HCT116 (cell line): ENCODE data around the gene EXOSC5. TPM values are rescaled to one million over a fixed set of nuclear protein-coding genes. Genes with fewer than 3 reads are reported as not detected.

ENCODE experiments used
- ATAC-seq: fragments of 200-7000 bp; cut with Tn5 transposase; 2 replicates; pipeline ENCODE4 v1.9.1; 2020; ENCODE audit warnings: mild to moderate bottlenecking, moderate library complexity
- BruUV-seq: library from RNA; stranded (reverse); fragments of 400-500 nt; replicated peaks from 2 replicates; lab custom pipeline; 2021; lab: Mats Ljungman, UMichigan
- CTCF ChIA-PET: fragments of 300-600 bp; sonication (Branson Sonifier 250); formaldehyde crosslinking; loops from one replicate; lab custom pipeline; 2021; ENCODE audit warnings: antibody characterized with exemption; lab: Charles Lee
- POLR2A ChIA-PET: fragments of 300-600, 350-600 bp; sonication (Branson Sonifier 250); formaldehyde crosslinking; loops from one replicate; lab custom pipeline; 2021; ENCODE audit warnings: antibody characterized with exemption; lab: Charles Lee
- RAD21 ChIA-PET, 2 experiments: fragments of 300-600 bp; sonication (Branson Sonifier 250); formaldehyde crosslinking; loops; one replicate each; lab custom pipeline; 2023; ENCODE audit warnings: low total read pairs in 2 of 2; ENCODE audit not compliant: uncharacterized antibody in 2 of 2, unreplicated experiment in 2 of 2, low non-redundant PET in 1 of 2; lab: Charles Lee
- DNase-seq: peaks from one replicate; pipeline ENCODE4 v3.0.0-alpha.2; 2010; ENCODE audit warnings: low read depth, low spot score
- H2AFZ ChIP-seq: fragments of 200-600 bp; shearing (Covaris generic), sonication (generic); 2 replicates; pipeline ENCODE4 v1.6.1; 2017; ENCODE audit warnings: low read depth, mixed run types, mixed read lengths, antibody characterized with exemption, low read length; ENCODE audit not compliant: poor library complexity, severe bottlenecking
- H3K27ac ChIP-seq: 2 replicates; pipeline ENCODE4 v1.5.1; 2012; ENCODE audit warnings: low read depth, low read length
- H3K27me3 ChIP-seq: fragments of 200-600 bp; sonication (generic); 2 replicates; pipeline ENCODE4 v1.6.1; 2016; ENCODE audit warnings: mixed run types, low read length, mixed read lengths; ENCODE audit not compliant: insufficient read depth
- H3K36me3 ChIP-seq, 2 experiments: fragments of 200-500 bp in 1 of 2; fragments of 200-600 bp in 1 of 2; sonication (Bioruptor generic) in 1 of 2; sonication (generic) in 1 of 2; 2 replicates each; pipeline versions ENCODE4 v1.5.1 to v1.6.1; 2014 to 2016; ENCODE audit warnings: low read length in 2 of 2, inconsistent platforms in 1 of 2, mixed read lengths in 1 of 2, mixed run types in 1 of 2; ENCODE audit not compliant: insufficient read depth in 2 of 2, control insufficient read depth in 1 of 2
- H3K4me1 ChIP-seq, 2 experiments: fragments of 200-600 bp in 1 of 2; sonication (generic) in 1 of 2; 2 replicates each; pipeline versions ENCODE4 v1.5.1 to v1.6.1; 2012 to 2017; ENCODE audit warnings: low read length in 2 of 2, inconsistent platforms in 1 of 2, mild to moderate bottlenecking in 1 of 2, mixed read lengths in 1 of 2, mixed run types in 1 of 2, moderate library complexity in 1 of 2; ENCODE audit not compliant: insufficient read depth in 2 of 2, control insufficient read depth in 1 of 2
- H3K4me2 ChIP-seq: fragments of 200-600 bp; sonication (generic); 2 replicates; pipeline ENCODE4 v1.6.1; 2017; ENCODE audit warnings: mixed run types, low read length, mixed read lengths
- H3K4me3 ChIP-seq, 2 experiments: fragments of 200-600 bp in 1 of 2; sonication (generic) in 1 of 2; replicated peaks in 1 of 2; 2 replicates each; pipeline ENCODE4 v1.5.1; 2011 to 2016; ENCODE audit warnings: low read length in 2 of 2, control low read depth in 1 of 2, low read depth in 1 of 2, mild to moderate bottlenecking in 1 of 2, mixed read lengths in 1 of 2, mixed run types in 1 of 2
- H3K79me2 ChIP-seq: fragments of 200-600 bp; sonication (generic); 2 replicates; pipeline ENCODE4 v1.6.1; 2017; ENCODE audit warnings: mild to moderate bottlenecking, mixed run types, low read length, moderate library complexity, mixed read lengths; ENCODE audit not compliant: insufficient read depth
- H3K9ac ChIP-seq: fragments of 200-600 bp; sonication (generic); 2 replicates; pipeline ENCODE4 v1.6.1; 2016; ENCODE audit warnings: low read length, mixed read lengths
- H3K9me2 ChIP-seq: fragments of 200-600 bp; sonication (generic), shearing (Covaris generic); 2 replicates; pipeline ENCODE4 v1.6.1; 2017; ENCODE audit warnings: mixed run types, mild to moderate bottlenecking, moderate library complexity; ENCODE audit not compliant: insufficient read depth
- H3K9me3 ChIP-seq, 2 experiments: fragments of 200-500 bp in 1 of 2; fragments of 200-600 bp in 1 of 2; sonication (Bioruptor generic) in 1 of 2; sonication (generic) in 1 of 2; 2 replicates each; pipeline ENCODE4 v1.6.1; 2014 to 2017; ENCODE audit warnings: low read length in 2 of 2, mixed read lengths in 2 of 2, inconsistent platforms in 1 of 2, low read depth in 1 of 2, mild to moderate bottlenecking in 1 of 2, mixed run types in 1 of 2, moderate library complexity in 1 of 2; ENCODE audit not compliant: control insufficient read depth in 1 of 2, insufficient read depth in 1 of 2
- H4K20me1 ChIP-seq: fragments of 200-600 bp; sonication (generic), shearing (Covaris generic); 2 replicates; pipeline ENCODE4 v1.6.1; 2017; ENCODE audit warnings: mixed run types, mild to moderate bottlenecking, moderate library complexity; ENCODE audit not compliant: insufficient read depth
- ELF1 ChIP-seq: IDR thresholded peaks from 2 replicates; pipeline ENCODE4 v1.6.1; 2012; ENCODE audit warnings: low read depth, borderline replicate concordance
- EZH2 ChIP-seq: fragments of 200-600 bp; sonication (generic); IDR thresholded peaks from 2 replicates; pipeline ENCODE4 v1.6.1; 2017; ENCODE audit warnings: antibody characterized with exemption, mixed run types
- EZH2phosphoT487 ChIP-seq: fragments of 200-600 bp; IDR thresholded peaks from 2 replicates; pipeline ENCODE4 v1.6.1; 2018; ENCODE audit warnings: antibody characterized with exemption, borderline replicate concordance
- FOSL1 ChIP-seq: IDR thresholded peaks from 2 replicates; pipeline ENCODE4 v1.6.1; 2012; ENCODE audit warnings: low read depth
- JUND ChIP-seq: IDR thresholded peaks from 2 replicates; pipeline ENCODE4 v1.6.1; 2012
- POLR2AphosphoS5 ChIP-seq: IDR thresholded peaks from 2 replicates; pipeline ENCODE4 v1.6.1; 2011; ENCODE audit warnings: mild to moderate bottlenecking, low read depth, low read length, moderate library complexity
- SIN3A ChIP-seq: IDR thresholded peaks from 2 replicates; pipeline ENCODE4 v1.6.1; 2012; ENCODE audit warnings: low read depth
- SP1 ChIP-seq: IDR thresholded peaks from 2 replicates; pipeline ENCODE4 v1.6.1; 2012; ENCODE audit warnings: low read depth
- SRF ChIP-seq: IDR thresholded peaks from 2 replicates; pipeline ENCODE4 v1.6.1; 2012; ENCODE audit warnings: low read depth
- TCF7L2 ChIP-seq: IDR thresholded peaks from 2 replicates; pipeline ENCODE4 v1.7.0; 2011; ENCODE audit warnings: borderline replicate concordance, inconsistent platforms; ENCODE audit not compliant: insufficient read depth, insufficient read length; ENCODE audit errors: extremely low read depth
- ZFX ChIP-seq: fragments of 450-650 bp; IDR thresholded peaks from 2 replicates; pipeline ENCODE4 v1.6.1; 2017
- intact Hi-C: fragments of 100-400 bp; cut with micrococcal nuclease; formaldehyde crosslinking; loops from 2 replicates; pipeline ENCODE4 v1.10.0; 2022
- total RNA-seq: library from RNA; stranded (reverse); gene quantifications from one replicate; pipeline ENCODE4 v1.2.1, GENCODE V29; 2021; ENCODE audit not compliant: unreplicated experiment
- TF ChIP-seq, protein P1 (sequence below): IDR thresholded peaks from 2 replicates; pipeline ENCODE4 v1.6.1; 2012
- TF ChIP-seq, protein P2 (sequence below), 3 experiments: fragments of 200-600 bp in 1 of 3; sonication (generic) in 1 of 3; IDR thresholded peaks in 2 of 3; conservative IDR thresholded peaks in 1 of 3; 2 replicates each; pipeline ENCODE4 v1.5.1; 2012 to 2017; ENCODE audit warnings: low read depth in 2 of 3, low read length in 2 of 3, antibody characterized with exemption in 1 of 3, borderline replicate concordance in 1 of 3, control low read depth in 1 of 3, mild to moderate bottlenecking in 1 of 3, mixed read lengths in 1 of 3, mixed run types in 1 of 3, moderate library complexity in 1 of 3; ENCODE audit not compliant: insufficient read depth in 1 of 3
- TF ChIP-seq, protein P3 (sequence below): IDR thresholded peaks from 2 replicates; pipeline ENCODE4 v1.6.1; 2011; ENCODE audit warnings: mild to moderate bottlenecking, low read length, moderate library complexity; ENCODE audit not compliant: insufficient replicate concordance; ENCODE audit errors: extremely low read depth
- TF ChIP-seq, protein P4 (sequence below): IDR thresholded peaks from 2 replicates; pipeline ENCODE4 v1.6.1; 2012

The EXOSC5 gene
- total RNA-seq, 1 experiment from 2014 or later: 57.5 TPM

DNA sequence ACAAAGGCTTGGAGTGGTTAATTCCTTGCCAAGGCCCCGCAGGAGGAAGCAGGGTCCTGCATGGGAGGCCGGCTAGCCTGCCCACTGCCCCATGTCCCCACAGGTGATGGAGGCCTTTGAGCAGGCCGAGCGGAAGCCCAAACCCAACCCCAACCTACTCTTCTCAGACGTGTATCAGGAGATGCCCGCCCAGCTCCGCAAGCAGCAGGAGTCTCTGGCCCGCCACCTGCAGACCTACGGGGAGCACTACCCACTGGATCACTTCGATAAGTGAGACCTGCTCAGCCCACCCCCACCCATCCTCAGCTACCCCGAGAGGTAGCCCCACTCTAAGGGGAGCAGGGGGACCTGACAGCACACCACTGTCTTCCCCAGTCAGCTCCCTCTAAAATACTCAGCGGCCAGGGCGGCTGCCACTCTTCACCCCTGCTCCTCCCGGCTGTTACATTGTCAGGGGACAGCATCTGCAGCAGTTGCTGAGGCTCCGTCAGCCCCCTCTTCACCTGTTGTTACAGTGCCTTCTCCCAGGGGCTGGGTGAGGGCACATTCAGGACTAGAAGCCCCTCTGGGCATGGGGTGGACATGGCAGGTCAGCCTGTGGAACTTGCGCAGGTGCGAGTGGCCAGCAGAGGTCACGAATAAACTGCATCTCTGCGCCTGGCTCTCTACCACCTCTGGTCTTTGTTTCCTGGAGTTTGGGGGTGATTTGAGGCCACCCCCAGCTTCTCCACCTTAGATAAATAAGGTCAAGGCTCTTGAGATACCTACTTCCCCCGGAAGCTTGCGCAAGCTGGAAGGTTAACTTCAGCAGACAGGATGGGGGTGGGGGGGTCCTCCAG, 27.4 kb upstream of the EXOSC5 start:
- no peak for DNase-seq
- Histone ChIP-seq H3K27me3 (no peaks in the 10 kb centered on the region), H4K20me1 (no peaks in the 10 kb centered on the region), H3K27ac (no peak overlapping the region), H3K36me3 (peaks cover 0 to 3% of the 10 kb centered on the region in 2 experiments; a peak in 1 of 4 replicates), H3K4me2 (no peak overlapping the region), H3K4me3 (no peak overlapping the region), H3K9ac (no peak overlapping the region), H2AFZ (no peak overlapping the region), H3K79me2 (no peaks in the 10 kb centered on the region), H3K4me1 (peaks cover 0 to 5% of the 10 kb centered on the region in 2 experiments; a peak in 2 of 4 replicates), H3K9me2 (no peaks in the 10 kb centered on the region), H3K9me3 (no peaks in the 10 kb centered on the region)
- no peak for ATAC-seq
- TF ChIP-seq, protein P1, sequence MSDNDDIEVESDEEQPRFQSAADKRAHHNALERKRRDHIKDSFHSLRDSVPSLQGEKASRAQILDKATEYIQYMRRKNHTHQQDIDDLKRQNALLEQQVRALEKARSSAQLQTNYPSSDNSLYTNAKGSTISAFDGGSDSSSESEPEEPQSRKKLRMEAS: no peak
- TF ChIP-seq ELF1 (no peak), ZFX (no peak), FOSL1 (no peak)
- POLR2A ChIA-PET: no interaction called here
- no TSS peak for BruUV-seq
- CTCF ChIA-PET: no interaction called here
- intact Hi-C loops: no loop called here
- RAD21 ChIA-PET: no interaction called here

DNA sequence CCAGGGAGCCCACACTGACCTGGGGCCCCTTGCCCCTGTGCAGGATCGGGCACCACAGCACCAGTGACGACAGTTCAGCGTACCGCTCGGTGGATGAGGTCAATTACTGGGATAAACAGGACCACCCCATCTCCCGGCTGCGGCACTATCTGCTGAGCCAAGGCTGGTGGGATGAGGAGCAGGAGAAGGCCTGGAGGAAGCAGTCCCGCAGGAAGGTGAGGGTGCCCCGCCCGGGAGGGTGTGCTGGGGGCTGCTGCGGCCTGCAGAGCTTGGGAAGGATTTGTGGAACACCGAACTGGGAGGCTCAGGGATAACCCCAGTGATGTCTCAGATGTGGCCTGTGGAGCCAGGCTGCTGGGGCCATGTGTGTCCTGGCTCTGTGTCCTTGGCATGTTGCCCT, 25.8 kb upstream of the EXOSC5 start:
- Histone ChIP-seq H3K27ac (no peak overlapping the region), H2AFZ (no peak overlapping the region), H3K36me3 (peaks cover 3% of the 10 kb centered on the region in 2 experiments; a peak in 2 of 4 replicates), H3K9ac (no peak overlapping the region), H3K4me2 (no peak overlapping the region), H3K79me2 (no peaks in the 10 kb centered on the region), H4K20me1 (no peaks in the 10 kb centered on the region), H3K27me3 (no peaks in the 10 kb centered on the region), H3K4me1 (peaks cover 0 to 5% of the 10 kb centered on the region in 2 experiments; a peak in 2 of 4 replicates), H3K9me3 (no peaks in the 10 kb centered on the region), H3K9me2 (no peaks in the 10 kb centered on the region), H3K4me3 (no peak overlapping the region)
- ChIA-PET RAD21 (no interaction called here), POLR2A (no interaction called here), CTCF (no interaction called here)
- ATAC-seq (no peak), DNase-seq (no peak)
- no TSS peak for BruUV-seq
- intact Hi-C loops: no loop called here
- TF ChIP-seq, protein P2, sequence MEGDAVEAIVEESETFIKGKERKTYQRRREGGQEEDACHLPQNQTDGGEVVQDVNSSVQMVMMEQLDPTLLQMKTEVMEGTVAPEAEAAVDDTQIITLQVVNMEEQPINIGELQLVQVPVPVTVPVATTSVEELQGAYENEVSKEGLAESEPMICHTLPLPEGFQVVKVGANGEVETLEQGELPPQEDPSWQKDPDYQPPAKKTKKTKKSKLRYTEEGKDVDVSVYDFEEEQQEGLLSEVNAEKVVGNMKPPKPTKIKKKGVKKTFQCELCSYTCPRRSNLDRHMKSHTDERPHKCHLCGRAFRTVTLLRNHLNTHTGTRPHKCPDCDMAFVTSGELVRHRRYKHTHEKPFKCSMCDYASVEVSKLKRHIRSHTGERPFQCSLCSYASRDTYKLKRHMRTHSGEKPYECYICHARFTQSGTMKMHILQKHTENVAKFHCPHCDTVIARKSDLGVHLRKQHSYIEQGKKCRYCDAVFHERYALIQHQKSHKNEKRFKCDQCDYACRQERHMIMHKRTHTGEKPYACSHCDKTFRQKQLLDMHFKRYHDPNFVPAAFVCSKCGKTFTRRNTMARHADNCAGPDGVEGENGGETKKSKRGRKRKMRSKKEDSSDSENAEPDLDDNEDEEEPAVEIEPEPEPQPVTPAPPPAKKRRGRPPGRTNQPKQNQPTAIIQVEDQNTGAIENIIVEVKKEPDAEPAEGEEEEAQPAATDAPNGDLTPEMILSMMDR (IDR thresholded peaks at IDR 0.05 in 2 of 3, conservative IDR thresholded peaks at IDR 0.05 in 1 of 3; ENCODE audit: borderline replicate concordance in 1 of 3, insufficient read depth in 1 of 3, low read depth in 2 of 3, low read length in 2 of 3): no peak
- no peak for TF ChIP-seq EZH2phosphoT487
- no peak for TF ChIP-seq SRF
- TF ChIP-seq SP1: no peak
- TF ChIP-seq, protein P3, sequence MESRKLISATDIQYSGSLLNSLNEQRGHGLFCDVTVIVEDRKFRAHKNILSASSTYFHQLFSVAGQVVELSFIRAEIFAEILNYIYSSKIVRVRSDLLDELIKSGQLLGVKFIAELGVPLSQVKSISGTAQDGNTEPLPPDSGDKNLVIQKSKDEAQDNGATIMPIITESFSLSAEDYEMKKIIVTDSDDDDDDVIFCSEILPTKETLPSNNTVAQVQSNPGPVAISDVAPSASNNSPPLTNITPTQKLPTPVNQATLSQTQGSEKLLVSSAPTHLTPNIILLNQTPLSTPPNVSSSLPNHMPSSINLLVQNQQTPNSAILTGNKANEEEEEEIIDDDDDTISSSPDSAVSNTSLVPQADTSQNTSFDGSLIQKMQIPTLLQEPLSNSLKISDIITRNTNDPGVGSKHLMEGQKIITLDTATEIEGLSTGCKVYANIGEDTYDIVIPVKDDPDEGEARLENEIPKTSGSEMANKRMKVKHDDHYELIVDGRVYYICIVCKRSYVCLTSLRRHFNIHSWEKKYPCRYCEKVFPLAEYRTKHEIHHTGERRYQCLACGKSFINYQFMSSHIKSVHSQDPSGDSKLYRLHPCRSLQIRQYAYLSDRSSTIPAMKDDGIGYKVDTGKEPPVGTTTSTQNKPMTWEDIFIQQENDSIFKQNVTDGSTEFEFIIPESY: no peak
- TF ChIP-seq POLR2AphosphoS5: no peak
- no peak for TF ChIP-seq FOSL1
- TF ChIP-seq, protein P4, sequence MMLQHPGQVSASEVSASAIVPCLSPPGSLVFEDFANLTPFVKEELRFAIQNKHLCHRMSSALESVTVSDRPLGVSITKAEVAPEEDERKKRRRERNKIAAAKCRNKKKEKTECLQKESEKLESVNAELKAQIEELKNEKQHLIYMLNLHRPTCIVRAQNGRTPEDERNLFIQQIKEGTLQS: no peak
- TF ChIP-seq TCF7L2: no peak
- TF ChIP-seq SIN3A: no peak
- TF ChIP-seq, protein P1: no peak
- no peak for TF ChIP-seq EZH2
- no peak for TF ChIP-seq JUND
